ENCODE results near the gene RCOR1.

GRCh38 chr14:102616318-102616717 is 23.9 kb downstream of the RCOR1 start:
- TF ChIP-seq CTCF (IDR thresholded peaks at IDR 0.05; ENCODE audit: poor library complexity) (no peak), EZH2phosphoT487 (IDR thresholded peaks at IDR 0.05; ENCODE audit: low read depth, severe bottlenecking, unreplicated experiment) (no peak)

All from hepatocyte (in vitro differentiated cells).